AG09309 (cell line): ENCODE data around the gene EVA1A.
A peak's percentile ranks its signal among the peaks of the same experiment; 100 is the strongest.

Experiments used
- DNase-seq: peaks from one replicate; pipeline ENCODE4 v3.0.0-alpha.2; 2010; ENCODE audit warnings: low read depth
- H3K4me3 ChIP-seq: 2 replicates; pipeline ENCODE4 v1.5.1; 2011; ENCODE audit warnings: mild to moderate bottlenecking, low read depth, low read length, moderate library complexity; ENCODE audit not compliant: control insufficient read depth
- CTCF ChIP-seq: IDR thresholded peaks from 2 replicates; pipeline ENCODE4 v1.5.1; 2011; ENCODE audit warnings: mild to moderate bottlenecking, low read depth, low read length, inconsistent platforms; ENCODE audit not compliant: insufficient read depth, control insufficient read depth; ENCODE audit errors: missing control alignments

The EVA1A gene

GRCh38 chr2:75563591-75563990 is 2.9 kb upstream of the EVA1A start:
- no peak for TF ChIP-seq CTCF
- no peak for DNase-seq
- H3K4me3 ChIP-seq, result no peak overlapping the region

- TF ChIP-seq CTCF, result no peak
- H3K4me3 ChIP-seq, result no peak overlapping the region
- DNase-seq, result no peak
These were observed 1.8 kb upstream of the EVA1A start for GRCh38 chr2:75562513-75562864.

GRCh38 chr2:75561566-75562512 is 1.1 kb upstream of the EVA1A start:
- peak overlapping the region; percentile 86 for H3K4me3 ChIP-seq
- no peak for DNase-seq
- TF ChIP-seq CTCF, result no peak

- TF ChIP-seq CTCF, result peak; percentile 61
- H3K4me3 ChIP-seq, result peak overlapping the region; percentile 86
- no peak for DNase-seq
These were observed 544 bp downstream of the EVA1A start for GRCh38 chr2:75560022-75560767.

GRCh38 chr2:75559680-75560021 is 1.1 kb downstream of the EVA1A start:
- peak overlapping the region; percentile 86 for H3K4me3 ChIP-seq
- TF ChIP-seq CTCF, result no peak
- DNase-seq, result no peak

- no peak for TF ChIP-seq CTCF
- no peak for DNase-seq
- H3K4me3 ChIP-seq, result peak overlapping the region; percentile 86
These were observed 1.7 kb downstream of the EVA1A start for GRCh38 chr2:75558786-75559679.
